Measurements from ENCODE around the gene PLCL2.

PLCL2 gene

DNA sequence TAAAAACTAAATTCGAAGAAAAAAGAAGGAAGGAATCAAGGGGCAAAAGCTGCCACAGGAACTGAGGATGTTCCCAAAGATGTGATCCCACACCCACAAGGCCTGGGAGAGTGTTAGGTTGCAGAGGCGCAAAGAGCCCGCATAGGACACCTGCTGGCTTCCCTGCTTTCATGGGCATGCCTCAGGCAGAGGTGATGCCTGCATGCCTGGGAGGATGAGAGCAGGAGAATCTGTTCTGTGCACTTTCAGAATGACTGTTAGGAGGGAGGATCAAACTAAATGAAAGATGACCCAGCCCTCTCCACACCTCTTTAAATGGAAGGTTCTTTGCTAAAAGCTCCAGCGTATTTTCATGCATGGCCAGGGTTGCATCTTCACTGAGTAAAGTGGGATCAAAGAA lies 162.4 kb downstream of the PLCL2 start:
- no peak for DNase-seq (ENCODE audit: low read depth)

DNA sequence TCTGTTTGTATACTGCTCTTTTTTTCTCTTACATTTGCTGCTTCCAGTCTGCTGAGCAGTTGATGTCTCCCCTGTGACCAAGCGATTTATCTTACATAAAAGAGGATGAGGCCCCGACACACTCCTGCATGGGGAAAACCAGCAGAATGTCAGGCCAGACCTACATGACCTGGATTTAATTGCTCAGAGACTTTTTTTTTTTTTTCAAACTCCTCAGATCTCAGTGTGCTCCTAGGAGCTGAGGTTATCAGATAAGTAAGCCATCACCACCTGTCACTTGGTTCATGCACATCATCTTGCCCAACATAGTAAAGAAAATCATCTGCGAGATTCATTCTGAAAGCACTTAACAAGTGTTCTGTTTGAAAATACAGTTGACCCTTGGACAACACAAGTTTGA lies 163.1 kb downstream of the PLCL2 start:
- no peak for DNase-seq (ENCODE audit: low read depth)

DNA sequence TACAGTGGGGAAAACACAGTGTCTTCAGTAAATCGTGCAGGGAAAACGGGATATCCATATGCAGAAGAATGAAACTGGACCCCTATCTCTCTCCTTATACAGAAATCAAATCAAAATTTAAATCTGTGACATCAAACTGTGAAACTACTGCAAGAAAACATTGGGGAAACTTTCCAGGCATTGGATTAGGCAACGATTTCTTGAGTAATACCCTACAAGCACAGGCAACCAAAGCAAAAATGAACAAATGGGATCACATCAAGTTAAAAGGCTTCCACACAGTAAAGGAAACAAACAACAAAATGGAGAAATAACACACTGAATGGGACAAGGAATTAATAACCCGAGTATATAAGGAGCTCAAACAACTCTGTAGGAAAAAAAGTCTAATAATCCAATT lies 165.3 kb downstream of the PLCL2 start:
- no peak for DNase-seq (ENCODE audit: low read depth)

DNA sequence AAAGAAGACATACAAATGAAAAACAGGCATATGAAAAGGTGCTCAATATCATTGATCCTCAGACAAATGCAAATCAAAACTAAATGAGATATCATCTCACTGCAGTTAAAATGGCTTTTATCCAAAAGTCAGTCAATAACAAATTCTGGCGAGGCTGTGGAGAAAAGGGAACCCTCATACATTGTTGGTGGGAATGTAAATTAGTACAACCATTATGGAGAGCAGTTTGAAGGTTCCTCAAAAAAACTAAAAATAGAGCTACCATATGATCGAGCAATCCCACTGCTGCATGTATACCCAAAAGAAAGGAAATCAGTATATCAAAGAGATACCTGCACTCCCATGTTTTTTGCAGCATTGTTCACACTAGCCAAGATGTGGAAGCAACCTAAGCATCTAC lies 165.8 kb downstream of the PLCL2 start:
- DNase-seq (ENCODE audit: low read depth) = no peak

DNA sequence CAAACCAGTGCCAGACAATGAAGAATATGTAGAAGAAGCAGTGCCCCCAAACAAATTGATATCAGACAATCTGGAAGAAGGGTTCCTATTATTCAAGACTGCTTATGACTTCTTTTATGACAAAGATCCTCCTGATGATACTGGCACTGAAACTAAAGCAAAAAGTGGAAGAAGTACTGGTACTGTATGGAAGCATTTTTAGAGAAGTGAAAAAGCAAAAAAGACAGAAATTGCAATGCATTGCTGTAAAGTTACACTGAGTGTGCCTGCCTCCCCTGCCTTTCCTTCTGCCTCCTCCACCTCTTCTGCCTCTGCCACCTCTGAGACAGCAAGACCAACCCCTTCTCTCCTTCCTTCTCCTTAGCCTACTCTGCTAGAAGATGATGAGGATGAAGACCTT lies 167.6 kb downstream of the PLCL2 start:
- DNase-seq (ENCODE audit: low read depth) = no peak

DNA sequence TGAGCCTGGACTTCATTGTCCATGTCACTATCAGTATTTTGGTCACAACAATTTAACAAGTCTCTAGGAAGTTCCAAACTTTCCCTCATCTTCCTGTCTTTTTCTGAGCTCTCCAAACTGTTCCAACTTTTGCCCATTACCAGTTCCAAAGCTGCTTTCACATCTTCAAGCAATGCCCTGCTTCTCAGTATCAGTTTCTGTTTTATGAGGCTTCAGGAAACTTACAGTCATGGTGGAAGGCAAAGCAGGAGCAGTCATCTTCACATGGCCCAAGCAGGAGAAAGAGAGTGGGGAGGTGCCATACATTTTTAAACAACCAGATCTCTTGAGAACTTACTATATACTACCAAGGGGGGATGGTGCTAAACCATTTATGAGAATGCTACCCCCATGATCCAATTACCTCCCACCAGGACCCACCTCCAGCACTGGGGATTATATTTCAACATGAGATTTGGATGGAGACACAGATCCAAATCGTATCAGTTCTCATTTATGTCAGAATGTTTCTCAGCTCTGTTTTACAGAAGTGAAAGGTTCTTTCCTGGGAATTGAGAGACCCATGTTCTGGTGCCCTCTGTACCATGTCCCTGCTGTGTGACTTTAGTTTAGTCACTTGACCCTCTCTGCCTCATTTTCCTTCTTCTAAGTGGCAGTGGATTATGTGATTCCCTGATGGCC lies 169.7 kb downstream of the PLCL2 start:
- no peak for DNase-seq (ENCODE audit: low read depth)

DNA sequence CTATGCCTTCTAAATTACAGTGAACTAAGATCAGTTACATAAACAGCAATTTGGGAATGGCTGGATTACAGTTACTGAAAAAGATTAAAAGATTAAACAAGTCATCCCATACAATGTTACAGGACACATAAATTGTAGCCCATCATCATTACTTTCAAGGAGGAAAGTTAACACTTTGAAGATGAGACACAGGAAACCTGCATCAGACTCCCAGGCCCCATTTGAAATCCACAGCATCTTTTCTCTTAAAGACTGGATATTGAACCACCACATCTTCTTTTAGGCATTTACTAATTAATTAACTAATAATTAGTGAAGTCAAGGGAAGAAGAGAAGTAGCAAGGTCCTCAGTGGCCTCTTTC lies 170.2 kb downstream of the PLCL2 start:
- no peak for DNase-seq (ENCODE audit: low read depth)

DNA sequence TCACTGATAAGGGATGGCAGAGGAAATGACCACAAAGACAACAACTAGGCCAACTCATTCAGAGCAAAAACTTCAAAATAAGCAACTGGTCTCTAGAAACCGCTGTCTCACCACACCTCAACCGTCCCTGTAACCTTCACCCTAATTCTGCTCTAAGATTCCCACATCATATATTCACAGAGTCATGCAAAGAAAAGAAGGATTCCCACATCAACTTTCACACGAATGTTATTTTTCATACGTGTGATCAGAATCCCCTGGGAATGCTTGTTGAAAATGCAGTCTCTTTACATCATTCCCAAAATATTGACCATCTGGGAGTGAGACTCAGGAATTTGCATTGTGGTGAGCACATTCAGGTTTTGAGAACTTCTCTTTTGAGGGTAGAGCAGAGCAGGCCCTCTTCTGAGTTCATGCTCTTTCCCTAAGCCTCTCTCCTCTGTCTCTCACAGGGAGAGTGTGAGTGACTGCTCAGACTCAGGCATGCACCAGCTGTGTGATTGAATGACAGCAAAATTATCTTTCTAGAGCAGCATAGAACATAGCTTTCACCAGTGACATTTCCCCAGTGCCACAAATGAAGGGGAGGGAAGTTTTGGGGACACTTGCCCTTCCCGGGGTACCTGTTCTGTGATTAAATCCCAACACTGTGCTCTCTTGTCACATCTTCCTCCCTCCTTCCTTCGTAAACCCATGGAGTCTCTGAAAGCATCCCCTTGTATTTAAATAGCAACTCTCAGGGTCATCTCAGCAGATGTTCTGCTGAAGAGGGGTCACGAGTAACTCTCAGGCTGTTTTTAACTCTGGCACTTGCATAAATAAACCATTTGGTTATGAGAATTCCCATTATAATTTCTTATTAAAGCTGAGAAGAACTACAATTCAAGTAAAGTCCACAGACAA lies 170.9 kb downstream of the PLCL2 start:
- DNase-seq (ENCODE audit: low read depth) = peak; percentile 14

DNA sequence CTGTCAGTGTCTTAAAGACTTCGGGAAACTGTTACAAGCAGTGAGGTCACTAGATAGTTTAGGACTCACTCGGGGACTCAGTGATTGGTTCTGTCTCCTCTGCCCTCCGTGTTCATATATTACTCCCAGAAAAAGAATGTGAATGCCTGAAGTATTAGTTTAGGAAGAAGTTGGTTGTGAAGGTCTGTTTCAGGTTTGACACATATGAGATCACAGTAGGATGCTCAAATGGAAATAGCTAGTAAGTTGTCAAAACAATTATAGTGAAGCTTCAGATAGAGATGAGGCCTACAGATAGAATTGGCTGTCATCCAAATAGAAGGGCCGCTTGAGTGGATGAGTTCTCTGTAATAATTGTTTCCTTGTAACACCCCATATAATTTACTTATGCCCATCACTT lies 172.6 kb downstream of the PLCL2 start:
- DNase-seq (ENCODE audit: low read depth) = no peak

DNA sequence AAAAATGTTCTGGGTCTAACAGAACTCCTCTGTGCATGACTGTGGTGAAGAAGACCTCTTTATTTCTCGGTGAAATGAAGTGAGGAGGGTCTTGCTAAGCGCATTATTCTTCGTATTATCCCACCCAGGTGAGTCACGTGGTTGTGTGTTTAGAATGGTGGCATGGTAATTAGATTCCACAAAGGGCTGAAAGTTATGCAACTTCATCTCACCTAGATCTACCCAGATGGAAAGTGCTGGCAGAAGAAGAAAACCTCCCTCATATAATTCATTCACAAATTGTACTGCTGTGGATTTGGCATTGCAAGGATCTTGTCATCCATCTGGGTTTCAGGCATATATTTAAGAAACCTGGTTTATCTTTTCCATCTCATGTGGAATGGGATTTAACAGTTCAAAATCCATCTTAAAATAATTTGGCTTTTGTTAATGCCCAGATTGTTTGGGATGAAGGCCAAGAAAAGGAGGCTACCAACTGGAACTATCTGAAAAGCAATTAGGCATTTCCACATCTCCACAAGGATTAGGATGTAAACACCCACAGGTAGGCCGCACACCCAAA lies 175.3 kb downstream of the PLCL2 start:
- DNase-seq (ENCODE audit: low read depth) = no peak

DNA sequence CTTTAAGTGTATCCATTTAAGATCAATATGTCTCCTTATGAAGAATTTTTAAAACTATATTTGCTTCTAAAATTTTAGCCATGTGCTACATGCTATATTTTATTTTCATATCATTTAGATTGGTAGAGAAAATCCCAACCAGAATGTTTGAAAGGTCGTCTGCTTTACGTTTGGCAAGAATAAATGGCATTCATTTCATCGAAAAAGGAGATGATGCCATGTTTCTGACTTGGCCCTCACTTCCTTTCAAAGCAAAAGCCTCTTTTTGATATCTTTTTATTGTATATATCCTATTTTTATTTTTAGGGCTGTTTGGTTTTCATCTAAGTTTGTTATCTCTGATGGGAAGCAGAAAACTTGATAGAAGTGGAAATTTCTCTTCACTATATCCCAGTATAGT lies 176.2 kb downstream of the PLCL2 start:
- no peak for DNase-seq (ENCODE audit: low read depth)

DNA sequence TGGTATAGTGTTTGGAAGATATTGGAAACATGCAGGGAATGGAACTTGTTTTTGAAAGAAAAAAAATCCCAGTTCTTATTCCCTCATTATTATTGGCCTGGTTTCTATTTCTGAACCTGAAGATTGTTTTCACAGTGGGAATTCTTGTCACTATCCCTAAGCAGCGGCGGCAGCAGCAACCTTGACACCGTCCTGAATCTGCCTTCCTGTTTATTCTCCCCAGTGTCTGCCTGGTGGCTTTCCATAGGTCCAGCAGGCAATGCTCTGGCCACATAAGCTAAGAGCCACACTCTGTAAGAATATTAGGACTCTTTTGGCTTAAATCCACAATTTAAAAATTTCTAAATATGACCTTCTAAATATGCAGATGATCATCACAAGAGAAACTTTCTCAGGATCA lies 178.0 kb downstream of the PLCL2 start:
- DNase-seq (ENCODE audit: low read depth) = no peak

DNA sequence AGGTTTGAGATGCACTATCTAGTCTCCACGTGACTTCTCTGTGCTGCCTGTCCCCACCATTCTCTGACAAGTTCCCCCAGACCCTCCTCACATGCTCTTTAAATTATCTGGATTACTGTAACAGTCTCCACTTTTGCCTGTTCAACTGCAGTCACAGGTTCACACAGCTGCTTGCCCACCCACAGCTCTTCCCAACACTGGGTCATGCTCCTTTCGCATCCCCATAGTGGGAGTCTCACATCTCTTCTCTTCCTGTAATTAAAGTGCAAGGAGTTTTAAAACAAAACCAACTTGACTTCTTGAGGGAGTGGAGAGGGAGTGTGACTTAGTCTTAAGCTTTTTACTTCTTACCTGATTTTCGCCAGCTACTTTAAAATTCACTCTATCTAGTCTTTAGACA lies 178.8 kb downstream of the PLCL2 start:
- DNase-seq (ENCODE audit: low read depth) = no peak

DNA sequence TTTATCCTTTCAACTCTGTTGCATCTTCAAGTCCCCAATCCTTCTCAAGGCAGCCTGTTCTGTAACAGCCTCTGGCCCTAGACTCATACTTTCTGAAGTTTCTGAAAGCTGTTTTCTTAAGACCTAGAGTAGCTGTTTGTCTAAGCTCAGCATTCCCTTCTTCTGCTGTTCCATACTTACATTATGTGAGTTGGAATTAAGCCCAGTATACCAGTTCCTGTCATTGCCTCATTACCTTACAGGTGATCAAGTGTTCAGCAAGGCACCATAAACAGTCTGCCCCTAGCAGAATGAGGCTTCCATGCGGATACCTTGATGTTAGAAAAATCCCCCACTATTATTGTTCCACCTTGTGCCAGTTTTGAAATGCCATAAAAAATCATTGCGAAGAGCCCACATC lies 180.6 kb downstream of the PLCL2 start:
- DNase-seq (ENCODE audit: low read depth) = no peak

DNA sequence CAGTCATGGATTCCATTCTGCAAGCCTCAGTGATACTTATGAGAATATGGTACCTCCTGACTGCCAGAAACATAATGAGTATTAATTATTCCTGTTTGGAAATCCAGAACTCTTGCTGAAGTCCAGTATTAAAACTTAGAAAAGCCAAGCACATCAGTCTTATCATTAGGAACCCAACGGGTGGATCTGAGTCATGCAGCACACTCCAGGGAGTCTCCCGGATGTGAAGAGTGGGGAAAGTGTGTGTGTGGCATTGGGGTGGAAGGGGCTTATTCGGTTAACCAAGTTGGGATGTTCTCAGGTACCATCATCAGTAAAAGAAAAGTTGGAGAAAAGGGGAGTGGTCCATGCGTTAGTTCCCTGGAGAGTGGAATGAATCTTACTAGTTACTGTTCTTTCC lies 181.1 kb downstream of the PLCL2 start:
- no peak for DNase-seq (ENCODE audit: low read depth)

DNA sequence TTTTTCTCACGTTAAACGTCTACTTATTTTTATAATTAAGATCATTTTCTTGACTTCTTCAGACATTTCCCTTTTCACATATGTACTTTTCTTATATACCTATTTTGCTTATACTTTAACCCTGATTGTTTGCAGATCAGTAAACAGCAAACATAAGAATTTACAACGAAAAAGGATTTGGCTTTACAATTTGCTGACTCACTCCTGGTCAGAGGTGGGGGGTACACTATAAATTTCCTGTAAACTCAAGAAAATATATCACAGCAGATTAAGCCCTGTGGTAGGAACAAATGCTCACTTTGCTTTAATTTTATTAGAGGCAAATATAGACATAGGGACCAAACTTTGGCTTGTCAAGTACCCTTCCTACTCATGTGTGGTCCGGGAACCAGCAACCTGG lies 185.0 kb downstream of the PLCL2 start:
- no peak for DNase-seq (ENCODE audit: low read depth)

DNA sequence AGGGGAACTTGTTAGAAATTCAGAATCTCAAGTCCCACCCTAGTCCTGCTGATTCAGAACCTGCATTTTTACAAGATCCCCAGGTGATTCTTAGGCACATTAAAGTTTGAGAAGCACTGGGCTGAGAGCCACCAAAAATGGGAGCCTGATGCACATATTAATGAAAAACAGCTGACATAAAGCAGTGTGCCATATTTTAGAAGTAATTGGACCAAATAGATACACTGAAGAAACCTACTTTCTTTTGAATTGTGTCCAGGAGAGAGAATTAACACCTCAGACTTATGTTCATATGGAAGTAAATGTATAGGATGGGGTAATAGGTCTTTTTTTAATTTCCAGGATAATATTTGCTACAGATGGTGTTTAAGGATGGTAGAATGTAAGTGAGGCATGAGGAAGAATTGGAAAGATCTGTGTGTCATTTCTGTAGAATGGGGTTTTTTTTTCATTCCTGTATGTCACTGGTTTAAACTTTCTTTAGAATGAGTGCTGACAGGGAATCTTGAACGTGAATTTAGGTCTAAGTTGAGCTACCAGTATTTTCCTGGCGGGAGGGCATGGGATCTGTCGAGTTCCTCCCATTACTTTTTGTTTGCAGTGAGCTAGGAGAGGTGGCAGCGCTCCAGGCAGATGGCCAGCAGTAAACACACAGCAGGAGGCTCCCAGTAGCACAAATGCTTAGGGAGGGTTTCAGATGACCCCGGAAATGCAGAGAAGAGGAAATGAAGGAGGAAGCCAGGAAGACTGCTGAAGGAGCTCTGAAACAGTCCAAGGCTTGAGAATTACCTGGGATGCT lies 185.6 kb downstream of the PLCL2 start:
- no peak for DNase-seq (ENCODE audit: low read depth)

DNA sequence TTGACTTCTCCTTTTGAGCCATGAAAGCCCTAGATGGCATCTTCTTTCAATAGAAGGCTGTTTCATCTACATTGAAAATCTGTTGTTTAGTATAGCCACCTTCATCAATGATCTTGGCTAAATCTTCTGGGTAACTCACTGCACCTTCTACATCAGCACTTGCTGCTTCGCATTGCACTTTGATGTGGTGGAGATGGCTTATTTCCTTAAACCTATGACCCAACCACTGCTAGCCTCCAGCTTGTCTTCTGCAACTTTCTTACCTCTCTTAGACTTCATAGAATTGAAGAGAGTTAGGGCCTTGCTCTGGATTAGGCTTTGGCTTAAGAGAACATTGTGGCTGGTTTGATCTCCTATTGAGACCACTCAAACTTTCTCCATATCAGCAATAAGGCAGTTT lies 189.8 kb downstream of the PLCL2 start:
- DNase-seq (ENCODE audit: low read depth) = no peak

DNA sequence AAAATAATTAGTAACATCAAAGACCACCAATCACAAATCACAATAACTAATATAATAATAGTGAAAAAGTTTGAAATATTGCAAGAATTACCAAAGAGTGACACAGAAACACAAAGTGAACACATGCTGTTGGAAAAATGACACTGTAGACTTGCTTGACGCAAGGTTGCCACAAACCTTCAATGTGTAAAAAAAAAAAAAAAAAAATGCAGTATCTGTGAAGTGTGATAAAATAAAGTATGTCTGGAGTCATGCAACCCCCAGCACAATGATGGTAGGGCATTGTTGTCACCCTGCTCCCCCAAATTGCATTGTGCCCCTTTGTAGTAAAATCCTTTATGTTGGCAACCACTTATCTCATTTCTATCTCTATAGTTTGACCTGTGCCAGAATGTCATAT lies 190.6 kb downstream of the PLCL2 start:
- DNase-seq (ENCODE audit: low read depth) = no peak

DNA sequence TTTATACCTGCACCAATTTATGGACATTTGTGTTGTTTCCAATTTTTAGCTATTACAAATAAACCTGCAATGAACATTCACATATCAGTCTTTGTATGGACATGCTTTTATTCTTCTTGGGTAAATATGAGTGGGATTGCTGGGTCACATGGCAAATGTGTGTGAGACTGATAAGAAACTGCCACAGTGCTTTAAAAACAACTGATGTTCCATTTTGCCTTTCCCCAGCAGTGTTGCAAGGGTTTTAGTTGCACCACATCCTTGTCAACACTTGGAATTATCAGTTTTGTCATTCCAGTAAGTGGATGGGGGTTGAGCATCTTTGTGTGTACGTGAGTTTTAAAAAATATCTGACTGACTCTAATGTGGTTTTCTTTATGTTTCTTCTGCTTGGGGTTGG lies 191.2 kb downstream of the PLCL2 start:
- DNase-seq (ENCODE audit: low read depth) = no peak

DNA sequence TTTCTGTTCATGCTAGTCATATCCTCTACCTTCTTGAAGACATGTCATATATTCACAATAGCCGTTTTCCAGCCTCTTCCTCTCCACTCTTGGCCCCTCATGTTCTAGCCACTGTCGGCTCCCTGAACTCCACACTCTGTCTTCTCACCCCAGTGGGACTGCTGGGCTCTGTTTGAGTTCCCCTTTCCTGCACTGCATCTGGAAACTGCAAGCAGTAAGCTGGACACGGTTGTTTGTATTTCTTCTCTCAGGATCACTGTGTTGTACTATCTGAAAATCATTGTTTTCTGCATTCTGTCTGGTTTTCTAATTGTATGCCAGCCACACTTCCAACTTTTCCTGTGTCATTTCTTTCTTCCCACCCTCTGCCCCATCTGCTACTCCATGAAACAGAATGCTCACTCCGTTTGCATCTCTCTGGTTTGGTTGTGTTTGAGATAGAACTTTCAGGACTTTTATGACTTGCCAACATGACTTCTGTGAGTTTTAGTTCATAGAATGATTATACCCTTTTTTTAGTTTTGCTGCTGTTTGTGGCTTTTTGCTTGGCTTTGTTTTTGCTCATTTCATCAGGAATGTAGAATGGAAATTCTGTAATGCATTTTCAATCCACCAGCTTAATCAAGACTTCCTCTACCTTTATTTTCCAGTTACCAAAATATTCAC lies 192.3 kb downstream of the PLCL2 start:
- DNase-seq (ENCODE audit: low read depth) = no peak

DNA sequence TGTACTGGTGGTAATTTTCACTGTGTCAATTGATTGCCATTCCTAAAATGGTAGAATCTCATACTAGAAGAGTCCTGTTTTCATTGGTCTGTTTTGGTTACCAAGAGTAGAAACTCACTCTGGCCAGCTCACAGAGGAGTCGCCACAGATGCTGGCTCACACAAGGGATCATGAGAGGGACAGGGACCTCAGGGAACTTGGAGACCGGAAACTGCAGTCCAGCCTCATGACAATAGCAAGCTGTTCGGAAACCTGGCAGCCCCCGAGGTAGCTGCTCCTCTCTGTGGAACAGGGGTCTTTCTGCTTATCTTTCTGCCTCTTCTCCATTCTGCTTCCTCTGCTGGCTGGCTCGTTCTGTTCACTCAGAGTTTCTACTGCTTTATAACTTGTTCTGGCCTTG lies 192.9 kb downstream of the PLCL2 start:
- DNase-seq (ENCODE audit: low read depth) = no peak
